Mammary epithelial cell (primary cell): ENCODE results near the gene GPBP1L1.

Source experiments
- EZH2 ChIP-seq: IDR thresholded peaks from 2 replicates; pipeline ENCODE4 v1.6.1; 2012; ENCODE audit warnings: low read length, inconsistent platforms, borderline replicate concordance
- TF ChIP-seq, protein P1 (sequence below), 2 donors: IDR thresholded peaks in 1 of 2; conservative IDR thresholded peaks in 1 of 2; 2 replicates each; pipeline ENCODE4 v1.5.1; 2011 to 2012; ENCODE audit warnings: inconsistent platforms in 2 of 2, low read length in 2 of 2, mild to moderate bottlenecking in 2 of 2, control low read depth in 1 of 2, low read depth in 1 of 2; ENCODE audit not compliant: insufficient read depth in 1 of 2; ENCODE audit errors: extremely low read depth in 1 of 2

DNA sequence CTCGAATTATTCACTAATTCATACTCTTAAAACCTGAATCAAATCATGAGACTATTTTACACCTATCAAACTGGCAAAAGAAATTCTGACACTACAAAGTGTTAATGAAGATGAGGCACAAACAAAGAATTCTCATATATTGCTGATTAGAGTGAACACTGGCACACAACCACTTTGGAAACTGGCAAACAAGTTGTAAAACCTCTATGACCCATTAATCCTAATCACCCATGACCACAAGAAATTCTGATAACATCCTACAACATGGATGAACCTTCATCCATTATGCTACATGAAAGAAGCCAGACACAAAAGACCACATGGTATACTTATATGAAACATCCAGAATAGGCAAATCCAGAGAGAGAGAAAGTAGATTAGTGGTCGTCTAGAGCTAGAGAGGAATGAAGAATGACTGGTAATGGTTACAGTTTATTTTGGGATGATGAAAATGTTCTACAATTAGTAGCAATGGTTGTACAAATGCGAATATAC, 8.5 kb downstream of the GPBP1L1 start:
- TF ChIP-seq, protein P1, sequence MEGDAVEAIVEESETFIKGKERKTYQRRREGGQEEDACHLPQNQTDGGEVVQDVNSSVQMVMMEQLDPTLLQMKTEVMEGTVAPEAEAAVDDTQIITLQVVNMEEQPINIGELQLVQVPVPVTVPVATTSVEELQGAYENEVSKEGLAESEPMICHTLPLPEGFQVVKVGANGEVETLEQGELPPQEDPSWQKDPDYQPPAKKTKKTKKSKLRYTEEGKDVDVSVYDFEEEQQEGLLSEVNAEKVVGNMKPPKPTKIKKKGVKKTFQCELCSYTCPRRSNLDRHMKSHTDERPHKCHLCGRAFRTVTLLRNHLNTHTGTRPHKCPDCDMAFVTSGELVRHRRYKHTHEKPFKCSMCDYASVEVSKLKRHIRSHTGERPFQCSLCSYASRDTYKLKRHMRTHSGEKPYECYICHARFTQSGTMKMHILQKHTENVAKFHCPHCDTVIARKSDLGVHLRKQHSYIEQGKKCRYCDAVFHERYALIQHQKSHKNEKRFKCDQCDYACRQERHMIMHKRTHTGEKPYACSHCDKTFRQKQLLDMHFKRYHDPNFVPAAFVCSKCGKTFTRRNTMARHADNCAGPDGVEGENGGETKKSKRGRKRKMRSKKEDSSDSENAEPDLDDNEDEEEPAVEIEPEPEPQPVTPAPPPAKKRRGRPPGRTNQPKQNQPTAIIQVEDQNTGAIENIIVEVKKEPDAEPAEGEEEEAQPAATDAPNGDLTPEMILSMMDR (conservative IDR thresholded peaks at IDR 0.05 in 1 of 2, IDR thresholded peaks at IDR 0.05 in 1 of 2; ENCODE audit: extremely low read depth in 1 of 2, insufficient read depth in 1 of 2, low read depth in 1 of 2, low read length in 2 of 2) = no peak
- no peak for TF ChIP-seq EZH2
